ENCODE data around the gene SURF6.

DNA sequence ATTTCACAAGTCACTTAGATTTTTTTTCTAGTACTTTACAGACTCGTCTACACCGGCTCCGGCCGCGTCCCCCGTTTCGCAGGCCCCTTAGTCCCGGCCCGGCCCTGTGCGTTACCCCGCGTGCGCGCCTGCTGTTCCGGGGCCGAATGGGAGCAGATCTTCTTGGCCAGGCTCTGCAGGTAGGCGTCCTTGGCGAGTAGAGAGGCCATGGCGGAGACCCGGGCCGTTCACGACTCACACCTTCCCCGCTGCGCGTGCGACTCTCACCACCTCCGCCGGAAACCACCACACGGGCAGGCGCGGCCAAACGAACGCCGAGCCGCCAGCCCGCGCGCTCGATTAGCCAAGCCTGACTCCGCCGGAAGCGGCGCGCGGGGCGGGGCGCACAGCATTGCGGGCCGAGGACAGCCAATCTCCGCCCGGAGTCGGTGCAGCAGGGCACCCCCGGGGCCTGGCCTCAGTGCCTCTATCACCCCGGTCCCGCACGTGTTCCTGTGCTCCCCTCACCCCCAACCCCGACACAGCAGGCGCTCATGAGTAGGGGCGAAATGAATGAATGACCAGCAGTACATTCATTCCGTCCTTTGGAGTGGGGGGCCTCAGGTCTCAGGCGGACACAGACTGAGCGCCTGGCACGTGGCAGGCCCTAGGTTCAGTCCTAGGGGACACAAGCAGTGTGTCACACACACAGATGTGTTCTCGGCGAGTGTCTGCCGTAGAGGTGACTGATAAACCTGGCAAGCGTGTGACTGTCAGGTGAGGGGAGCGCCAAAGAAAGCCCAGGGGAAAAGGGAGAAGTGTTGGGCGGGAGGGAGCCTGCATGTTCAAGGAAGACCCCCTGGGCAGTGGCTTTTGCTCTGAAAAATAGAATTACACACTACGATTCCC, at the start of gene SURF6:
- TF ChIP-seq, protein P1, sequence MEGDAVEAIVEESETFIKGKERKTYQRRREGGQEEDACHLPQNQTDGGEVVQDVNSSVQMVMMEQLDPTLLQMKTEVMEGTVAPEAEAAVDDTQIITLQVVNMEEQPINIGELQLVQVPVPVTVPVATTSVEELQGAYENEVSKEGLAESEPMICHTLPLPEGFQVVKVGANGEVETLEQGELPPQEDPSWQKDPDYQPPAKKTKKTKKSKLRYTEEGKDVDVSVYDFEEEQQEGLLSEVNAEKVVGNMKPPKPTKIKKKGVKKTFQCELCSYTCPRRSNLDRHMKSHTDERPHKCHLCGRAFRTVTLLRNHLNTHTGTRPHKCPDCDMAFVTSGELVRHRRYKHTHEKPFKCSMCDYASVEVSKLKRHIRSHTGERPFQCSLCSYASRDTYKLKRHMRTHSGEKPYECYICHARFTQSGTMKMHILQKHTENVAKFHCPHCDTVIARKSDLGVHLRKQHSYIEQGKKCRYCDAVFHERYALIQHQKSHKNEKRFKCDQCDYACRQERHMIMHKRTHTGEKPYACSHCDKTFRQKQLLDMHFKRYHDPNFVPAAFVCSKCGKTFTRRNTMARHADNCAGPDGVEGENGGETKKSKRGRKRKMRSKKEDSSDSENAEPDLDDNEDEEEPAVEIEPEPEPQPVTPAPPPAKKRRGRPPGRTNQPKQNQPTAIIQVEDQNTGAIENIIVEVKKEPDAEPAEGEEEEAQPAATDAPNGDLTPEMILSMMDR (IDR thresholded peaks at IDR 0.05; ENCODE audit: poor library complexity): no peak
- TF ChIP-seq EZH2 (IDR thresholded peaks at IDR 0.05; ENCODE audit: borderline replicate concordance) (no peak), EZH2phosphoT487 (IDR thresholded peaks at IDR 0.05; ENCODE audit: low read depth, severe bottlenecking, unreplicated experiment) (no peak)
